Esophagus (tissue), 2 donors: ENCODE measurements around the gene RIOX2. TPM values are rescaled to one million over a fixed set of nuclear protein-coding genes. Genes with fewer than 3 reads are reported as not detected.
"Not testable (repeated sequence)": the region's sequence is repeated elsewhere in the genome, so short reads cannot be mapped to it uniquely, and the experiment has no call there.

ENCODE experiments used
- H3K27ac ChIP-seq, 2 donors: one replicate each; pipeline ENCODE4 v1.5.1; 2013; ENCODE audit warnings: low read depth in 2 of 2, mild to moderate bottlenecking in 2 of 2, inconsistent platforms in 1 of 2, low read length in 1 of 2, moderate library complexity in 1 of 2
- H3K27me3 ChIP-seq, 2 donors: one replicate each; pipeline ENCODE4 v1.6.1; 2013; ENCODE audit warnings: low read length in 2 of 2, control low read depth in 1 of 2, mild to moderate bottlenecking in 1 of 2; ENCODE audit not compliant: insufficient read depth in 2 of 2, control insufficient read depth in 1 of 2
- H3K36me3 ChIP-seq, 2 donors: one replicate each; pipeline ENCODE4 v1.6.1; 2013; ENCODE audit warnings: low read length in 1 of 2; ENCODE audit not compliant: control insufficient read depth in 2 of 2, insufficient read depth in 2 of 2
- H3K4me1 ChIP-seq, 2 donors: one replicate each; pipeline ENCODE4 v1.6.1; 2013; ENCODE audit warnings: low read length in 1 of 2; ENCODE audit not compliant: control insufficient read depth in 2 of 2, insufficient read depth in 2 of 2
- H3K4me3 ChIP-seq, 2 donors: one replicate each; pipeline ENCODE4 v1.5.1; 2013; ENCODE audit warnings: low read length in 2 of 2, mild to moderate bottlenecking in 2 of 2, low read depth in 1 of 2, moderate library complexity in 1 of 2
- H3K9me3 ChIP-seq, 2 donors: one replicate each; pipeline ENCODE4 v1.6.1; 2013; ENCODE audit warnings: mild to moderate bottlenecking in 2 of 2, low read depth in 1 of 2, low read length in 1 of 2, moderate library complexity in 1 of 2; ENCODE audit not compliant: control insufficient read depth in 2 of 2, insufficient read depth in 1 of 2
- WGBS, 2 donors: extraction: QIAGEN DNeasy Blood & Tissue Kit; methylation state at CpG; one replicate each; pipeline ENCODE4 v1.1.7; 2013; 5-methylcytosine and 5-hydroxymethylcytosine counted together
- polyA plus RNA-seq, 2 donors: library from polyadenylated mRNA; stranded (reverse); fragments of 200-250 nt; gene quantifications; one replicate each; pipeline ENCODE4 v1.2.3, GENCODE V29; 2013
- donor health status: healthy with polysubstance abuse.
- donor health status: Bipolar disorder and iron deficiency.

RIOX2 gene
- polyA plus RNA-seq: 10 to 100 TPM; 24.0 to 27.9 TPM

- Histone ChIP-seq H3K4me3 (peak within 1 kb of the TSS; percentile 86 to 87), H3K27ac (peak within 1 kb of the TSS; percentile 87 to 97), H3K9me3 (no peaks in the 10 kb centered on the region), H3K27me3 (no peaks in the 10 kb centered on the region), H3K36me3 (peaks cover 3 to 5% of the 10 kb centered on the region in 2 donors), H3K4me1 (peaks cover 2% of the 10 kb centered on the region in 2 donors)
- 1% methylated on average over 65 to 82 of the region's 82 CpGs for WGBS, 2 donors
Observed at GRCh38 chr3:97971679-97972567, at the start of gene RIOX2. TSS of gene RIOX2 (minus strand) at chr3:97972431. CDS start at chr3:97967593, 4,838 bp downstream.

GRCh38 chr3:98020412-98020811 lies 48.2 kb upstream of the RIOX2 start:
- no peaks in the 10 kb centered on the region for H3K4me1 ChIP-seq
- H3K27me3 ChIP-seq: no peaks in the 10 kb centered on the region
- H3K9me3 ChIP-seq: no peaks in the 10 kb centered on the region
- WGBS, 2 donors: 94 to 95% methylated on average over 4 of the region's 4 CpGs
- H3K36me3 ChIP-seq: no peaks in the 10 kb centered on the region
- no peak overlapping the region for H3K4me3 ChIP-seq
- H3K27ac ChIP-seq: no peak overlapping the region

DNA sequence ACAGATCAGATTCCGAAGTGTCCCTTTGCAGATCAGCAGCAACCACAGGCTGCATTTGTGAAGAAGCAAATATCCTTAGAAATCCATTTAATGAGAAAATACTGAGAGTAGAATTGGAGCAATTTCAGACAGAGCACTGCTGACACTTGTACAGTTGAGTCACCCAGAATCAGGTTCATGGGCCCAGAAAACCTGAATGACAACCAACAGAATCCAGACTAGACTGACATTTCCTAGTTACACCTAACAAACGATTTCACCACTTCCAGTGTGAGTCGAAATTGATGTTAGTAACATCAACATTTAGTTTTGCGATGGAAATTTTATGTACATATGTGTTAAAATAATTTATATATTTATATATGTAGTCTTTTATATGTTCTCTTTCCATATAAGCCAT lies 46.1 kb upstream of the RIOX2 start:
- peak overlapping the region; percentile 67 to 77 for H3K27ac ChIP-seq
- H3K27me3 ChIP-seq: no peaks in the 10 kb centered on the region
- no peaks in the 10 kb centered on the region for H3K4me1 ChIP-seq
- no peak overlapping the region for H3K4me3 ChIP-seq
- no peaks in the 10 kb centered on the region for H3K9me3 ChIP-seq
- H3K36me3 ChIP-seq: no peaks in the 10 kb centered on the region
- 74 to 81% methylated on average over 4 of the region's 4 CpGs for WGBS, 2 donors

- WGBS, 2 donors: 76 to 77% methylated on average over 2 of the region's 2 CpGs
- Histone ChIP-seq H3K27ac (peak overlapping the region; percentile 47 to 65), H3K9me3 (no peaks in the 10 kb centered on the region), H3K27me3 (no peaks in the 10 kb centered on the region), H3K36me3 (no peaks in the 10 kb centered on the region), H3K4me1 (no peaks in the 10 kb centered on the region), H3K4me3 (no peak overlapping the region)
Observed at GRCh38 chr3:98014268-98014585, 42.0 kb upstream of the RIOX2 start.

DNA sequence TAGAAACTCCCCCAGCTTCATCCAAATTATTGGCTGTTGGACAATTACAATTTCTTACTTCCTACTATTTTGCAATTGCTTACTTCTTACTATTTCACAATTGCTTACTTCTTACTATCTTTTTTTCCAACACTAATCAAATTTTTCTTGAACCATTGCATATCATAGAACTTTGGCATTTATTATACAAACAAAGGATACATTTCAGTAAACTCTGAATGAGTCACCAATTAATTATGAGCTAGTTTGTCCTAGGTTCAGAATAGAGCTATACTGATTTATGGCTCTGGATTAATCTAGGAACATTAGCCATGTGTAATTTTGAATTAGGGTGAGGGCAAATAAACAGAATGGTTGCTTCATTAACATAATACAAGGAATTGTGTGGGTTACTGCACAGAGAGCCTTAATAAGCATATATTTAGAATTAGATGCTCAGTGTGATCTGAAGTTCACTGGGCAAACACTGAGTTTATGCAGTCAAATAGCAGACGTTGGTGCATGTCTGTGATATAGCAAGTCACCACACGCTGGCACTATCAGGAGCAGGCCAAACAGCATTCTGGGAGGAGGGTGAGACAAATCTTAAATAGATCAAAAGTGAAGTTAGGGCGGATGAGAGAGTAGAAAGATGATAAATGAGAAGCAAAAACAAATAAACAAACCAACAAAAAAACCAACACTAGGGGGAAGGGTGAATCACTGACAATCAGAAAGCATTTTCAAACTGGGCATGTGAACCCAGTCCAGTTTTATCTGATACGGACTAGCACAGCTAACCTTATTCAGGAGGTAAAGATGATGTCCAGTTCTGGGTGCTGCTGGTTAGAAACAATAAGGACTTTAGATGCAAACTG lies 41.4 kb upstream of the RIOX2 start:
- 29 to 30% methylated on average over 4 of the region's 4 CpGs for WGBS, 2 donors
- no peaks in the 10 kb centered on the region for H3K36me3 ChIP-seq
- peak overlapping the region; percentile 47 to 65 for H3K27ac ChIP-seq
- H3K9me3 ChIP-seq: no peaks in the 10 kb centered on the region
- no peak overlapping the region for H3K4me3 ChIP-seq
- H3K27me3 ChIP-seq: no peaks in the 10 kb centered on the region
- no peaks in the 10 kb centered on the region for H3K4me1 ChIP-seq

DNA sequence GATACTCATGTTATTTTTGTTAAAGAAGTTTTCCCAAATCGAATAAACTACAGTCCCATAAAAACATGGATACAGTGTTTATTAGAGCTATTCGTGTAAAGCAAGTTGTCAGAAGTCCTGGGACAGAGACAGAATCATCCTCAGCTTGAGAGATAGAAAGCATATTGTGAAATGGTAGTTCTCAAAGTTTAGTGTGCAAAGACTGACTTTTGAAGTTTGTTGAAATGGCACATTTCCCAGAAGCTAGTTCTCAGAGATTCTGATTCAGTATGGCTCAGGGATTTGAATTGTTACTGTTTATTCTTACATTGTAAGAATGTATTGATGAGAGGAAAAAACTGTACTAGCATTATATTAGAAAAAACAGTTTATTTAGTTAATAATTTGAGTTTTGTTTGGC lies 40.7 kb upstream of the RIOX2 start:
- no peak overlapping the region for H3K4me3 ChIP-seq
- peak overlapping the region in 1 of 2 donors; percentile 54 for H3K27ac ChIP-seq
- no peaks in the 10 kb centered on the region for H3K4me1 ChIP-seq
- 36 to 45% methylated on average over 2 of the region's 2 CpGs for WGBS, 2 donors
- H3K27me3 ChIP-seq: no peaks in the 10 kb centered on the region
- no peaks in the 10 kb centered on the region for H3K36me3 ChIP-seq
- H3K9me3 ChIP-seq: no peaks in the 10 kb centered on the region

GRCh38 chr3:98010883-98011449 lies 38.7 kb upstream of the RIOX2 start:
- 91 to 95% methylated on average over 4 of the region's 4 CpGs for WGBS, 2 donors
- not testable (repeated sequence) for H3K27ac ChIP-seq, H3K27me3 ChIP-seq, H3K4me1 ChIP-seq, H3K9me3 ChIP-seq, H3K36me3 ChIP-seq, H3K4me3 ChIP-seq

- H3K4me3 ChIP-seq: no peak overlapping the region
- H3K27me3 ChIP-seq: no peaks in the 10 kb centered on the region
- H3K4me1 ChIP-seq: no peaks in the 10 kb centered on the region
- no peaks in the 10 kb centered on the region for H3K36me3 ChIP-seq
- no peak overlapping the region for H3K27ac ChIP-seq
- 76 to 83% methylated on average over 7 of the region's 7 CpGs for WGBS, 2 donors
- H3K9me3 ChIP-seq: no peaks in the 10 kb centered on the region
Observed at GRCh38 chr3:98010194-98010882, 38.1 kb upstream of the RIOX2 start.

- Histone ChIP-seq H3K27ac (no peak overlapping the region), H3K27me3 (no peaks in the 10 kb centered on the region), H3K4me3 (no peak overlapping the region), H3K9me3 (no peaks in the 10 kb centered on the region), H3K36me3 (no peaks in the 10 kb centered on the region), H3K4me1 (no peaks in the 10 kb centered on the region)
- 63 to 77% methylated on average over 2 of the region's 2 CpGs for WGBS, 2 donors
Observed at GRCh38 chr3:98008855-98009254, 36.6 kb upstream of the RIOX2 start.
